ENCODE measurements around the gene TEFM. TPM values are rescaled to one million over a fixed set of nuclear protein-coding genes. Genes with fewer than 3 reads are reported as not detected.
A peak's percentile ranks its signal among the peaks of the same experiment; 100 is the strongest.
"Not testable (repeated sequence)": the region's sequence is repeated elsewhere in the genome, so short reads cannot be mapped to it uniquely, and the experiment has no call there.

Gene TEFM
- total RNA-seq, 1 donor from 2014 or later, result 16.4 TPM

GRCh38 chr17:30922235-30923030, 16.4 kb upstream of the TEFM start:
- ATAC-seq (peak; percentile 54), DNase-seq (ENCODE audit: low spot score) (no peak)
- intact Hi-C loops (cut with DNase I), result no loop called here

- DNase-seq (ENCODE audit: low spot score), result peak; percentile 70
- ATAC-seq, result peak; percentile 85
- intact Hi-C loops (cut with DNase I), result no loop called here
Observed at GRCh38 chr17:30921544-30922196, 15.6 kb upstream of the TEFM start, which contains the start of gene ADAP2. Gene ADAP2 (plus strand): TSS chr17:30921945. CDS start chr17:30922015, 70 bp downstream.

DNA sequence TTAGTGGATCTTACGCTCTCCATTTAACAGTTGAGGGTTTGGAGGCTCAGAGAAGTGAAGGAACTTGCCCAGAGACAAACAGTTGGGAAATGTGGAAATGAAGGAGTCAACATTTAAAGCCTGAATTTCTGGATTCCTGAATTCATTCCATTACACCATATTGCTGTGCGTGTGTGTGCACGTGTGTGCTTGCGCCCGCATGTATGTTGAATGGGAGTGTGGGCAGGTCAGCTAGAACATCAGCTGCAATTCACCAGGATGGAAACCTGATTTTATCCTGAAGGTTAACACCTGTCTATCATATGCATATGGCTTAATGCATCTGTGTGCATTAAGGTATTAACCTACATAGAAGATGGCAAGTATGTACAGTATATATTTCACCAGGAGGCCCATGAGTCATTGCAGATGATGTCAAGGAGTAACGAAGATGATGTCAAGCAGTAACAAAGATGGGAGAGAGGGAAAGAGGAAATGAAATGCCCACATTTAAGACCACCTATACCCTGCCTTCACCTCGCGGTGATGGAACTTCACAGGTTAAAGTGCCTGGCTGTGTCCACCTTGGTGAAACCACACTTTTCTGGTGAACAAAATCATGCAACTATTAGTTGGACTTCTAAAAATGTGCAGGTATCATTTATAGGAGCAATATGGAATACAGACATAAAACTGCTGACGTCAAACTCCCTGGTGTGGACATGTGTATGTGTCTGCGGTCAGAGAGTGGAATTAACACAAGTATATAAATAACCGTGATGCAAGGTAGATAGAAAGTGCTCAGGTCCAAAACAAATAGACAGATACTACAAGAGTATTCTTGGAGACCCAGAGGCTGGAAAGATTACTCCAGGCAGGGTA, 14.9 kb upstream of the TEFM start:
- intact Hi-C loops (cut with DNase I), result no loop called here
- DNase-seq (ENCODE audit: low spot score) (no peak), ATAC-seq (no peak)

GRCh38 chr17:30920282-30920681, 14.2 kb upstream of the TEFM start:
- ATAC-seq (no peak), DNase-seq (ENCODE audit: low spot score) (no peak)
- intact Hi-C loops (cut with DNase I), result no loop called here

- DNase-seq (ENCODE audit: low spot score) (no peak), ATAC-seq (no peak)
- intact Hi-C loops (cut with DNase I), result no loop called here
Observed at GRCh38 chr17:30917050-30917449, 11.0 kb upstream of the TEFM start.

DNA sequence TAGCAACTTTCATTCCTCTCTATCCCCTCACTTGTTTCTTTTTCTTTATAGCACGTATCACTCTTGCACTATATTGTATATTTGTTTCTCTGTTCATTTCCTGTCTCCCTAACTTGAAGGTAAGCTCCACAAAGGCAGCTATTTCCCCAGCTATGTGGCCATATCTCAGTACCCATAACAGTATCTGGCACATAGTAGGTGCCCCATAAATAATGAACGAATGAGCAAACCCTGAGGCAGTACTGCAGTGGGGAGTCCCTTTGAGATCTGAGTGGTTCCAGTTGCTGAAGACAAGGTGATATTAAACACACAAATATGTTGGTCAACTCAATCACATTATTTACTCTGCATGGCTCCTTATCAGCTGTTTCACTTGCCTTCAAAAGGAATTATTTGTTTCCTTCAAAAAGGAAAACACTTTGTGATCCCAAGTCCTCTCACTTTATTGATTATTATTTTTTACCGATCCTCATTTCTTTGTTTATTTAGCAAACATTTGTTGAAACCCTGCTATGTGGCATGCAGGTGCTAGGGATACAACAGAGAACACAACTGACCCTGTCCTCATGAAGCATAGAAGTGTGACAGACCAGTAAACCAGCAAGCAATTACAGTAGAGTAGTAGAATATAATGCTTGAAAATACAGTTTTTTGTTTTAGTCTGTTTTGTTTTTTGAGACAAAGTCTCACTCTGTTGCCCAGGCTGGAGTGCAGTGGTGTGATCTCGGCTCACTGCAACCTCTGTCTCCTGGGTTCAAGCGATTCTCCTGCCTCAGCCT, 10.0 kb upstream of the TEFM start:
- DNase-seq (ENCODE audit: low spot score), result no peak
- intact Hi-C loops (cut with DNase I), result no loop called here
- no peak for ATAC-seq

GRCh38 chr17:30913955-30914354, 7.9 kb upstream of the TEFM start:
- intact Hi-C loops (cut with DNase I), result no loop called here
- DNase-seq (ENCODE audit: low spot score) (no peak), ATAC-seq (no peak)

DNA sequence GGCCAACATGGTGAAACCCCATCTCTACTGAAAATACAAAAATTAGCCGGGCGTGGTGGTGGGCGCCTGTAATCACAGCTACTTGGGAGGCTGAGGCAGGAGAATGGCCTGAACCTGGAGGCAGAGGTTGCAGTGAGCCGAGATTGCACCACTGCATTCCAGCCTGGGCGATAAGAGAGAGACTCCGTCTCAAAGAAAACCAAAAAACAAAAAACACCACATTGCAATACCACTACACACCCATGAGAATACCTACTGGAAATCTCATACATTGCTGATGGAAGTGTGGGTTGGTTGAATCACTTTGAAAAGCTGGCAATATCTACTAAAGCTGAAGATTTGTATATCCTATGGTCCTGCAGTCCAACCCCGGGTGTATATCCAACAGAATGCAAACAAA, 4.1 kb upstream of the TEFM start:
- ATAC-seq; DNase-seq (ENCODE audit: low spot score); intact Hi-C loops (cut with DNase I): not testable (repeated sequence)

- intact Hi-C loops (cut with DNase I), result no loop called here
- DNase-seq (ENCODE audit: low spot score) (no peak), ATAC-seq (no peak)
Observed at GRCh38 chr17:30908717-30909420, 2.8 kb upstream of the TEFM start.

DNA sequence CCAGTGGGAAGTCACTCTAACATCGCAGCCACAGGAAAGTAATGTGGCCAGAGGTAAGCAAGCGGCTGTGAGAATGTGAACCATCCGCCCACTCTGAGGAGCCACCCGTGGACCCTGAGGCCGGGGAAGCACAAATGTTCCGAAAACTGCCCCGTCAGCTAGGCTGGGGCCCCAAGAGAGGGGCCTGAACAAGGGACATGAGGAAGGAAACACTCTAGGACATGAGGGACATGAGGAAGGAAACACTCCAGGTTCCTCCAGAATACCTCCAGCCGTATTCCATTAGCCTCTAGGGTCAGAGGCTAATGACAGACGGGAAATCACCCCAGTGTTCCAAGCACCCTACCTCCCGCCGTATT, 317 bp downstream of the TEFM start:
- ATAC-seq, result peak; percentile 12
- peak; percentile 32 for DNase-seq (ENCODE audit: low spot score)
- intact Hi-C loops (cut with DNase I), result no loop called here

GRCh38 chr17:30897311-30897710, 8.7 kb downstream of the TEFM start:
- intact Hi-C loops (cut with DNase I), result no loop called here
- no peak for ATAC-seq
- DNase-seq (ENCODE audit: low spot score), result no peak

GRCh38 chr17:30894236-30894635, 11.8 kb downstream of the TEFM start:
- intact Hi-C loops (cut with DNase I), result no loop called here
- no peak for DNase-seq (ENCODE audit: low spot score)
- no peak for ATAC-seq

DNA sequence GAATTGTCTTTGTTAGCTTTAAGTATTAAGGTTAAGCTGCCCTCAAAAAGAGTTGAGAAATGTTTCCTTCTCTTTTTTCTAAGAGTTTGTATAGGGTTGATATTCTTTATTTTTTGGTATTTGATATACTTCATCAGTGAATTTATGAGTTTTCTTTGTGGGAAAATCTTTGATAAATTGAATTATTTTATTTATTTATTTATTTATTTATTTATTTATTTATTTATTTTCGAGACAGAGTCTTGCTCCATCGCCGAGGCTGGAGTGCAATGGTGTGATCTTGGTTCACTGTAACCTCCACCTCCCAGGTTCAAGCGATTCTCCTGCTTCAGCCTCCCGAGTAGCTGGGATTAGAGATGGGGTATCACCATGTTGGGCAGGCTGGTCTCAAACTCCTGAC, 19.9 kb downstream of the TEFM start:
- intact Hi-C loops (cut with DNase I), result no loop called here
- no peak for ATAC-seq
- peak; percentile 18 for DNase-seq (ENCODE audit: low spot score)

- DNase-seq (ENCODE audit: low spot score) (no peak), ATAC-seq (no peak)
- intact Hi-C loops (cut with DNase I), result no loop called here
Observed at GRCh38 chr17:30869005-30869404, 37.0 kb downstream of the TEFM start.

DNA sequence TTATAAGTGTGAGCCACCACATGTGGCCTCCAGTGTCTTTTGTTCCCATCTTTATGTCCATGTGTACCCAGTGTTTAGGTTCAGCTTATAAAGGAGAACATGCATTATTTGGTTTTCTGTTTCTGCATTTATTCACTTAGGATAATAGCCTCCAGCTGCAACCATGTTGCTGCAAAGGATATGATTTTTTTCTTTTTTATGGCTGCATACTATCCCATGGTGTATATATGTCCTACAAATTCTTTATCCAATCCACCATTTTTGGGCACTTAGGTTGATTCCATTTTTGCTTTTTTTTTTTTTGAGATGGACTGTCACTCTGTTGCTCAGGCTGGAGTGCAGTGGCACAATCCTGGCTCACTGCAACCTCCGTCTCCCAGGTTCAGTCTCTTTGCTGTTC, 41.4 kb downstream of the TEFM start:
- DNase-seq (ENCODE audit: low spot score) (no peak), ATAC-seq (no peak)
- intact Hi-C loops (cut with DNase I), result no loop called here

- DNase-seq (ENCODE audit: low spot score) (no peak), ATAC-seq (no peak)
- intact Hi-C loops (cut with DNase I), result no loop called here
Observed at GRCh38 chr17:30858556-30859250, 47.3 kb downstream of the TEFM start.

DNA sequence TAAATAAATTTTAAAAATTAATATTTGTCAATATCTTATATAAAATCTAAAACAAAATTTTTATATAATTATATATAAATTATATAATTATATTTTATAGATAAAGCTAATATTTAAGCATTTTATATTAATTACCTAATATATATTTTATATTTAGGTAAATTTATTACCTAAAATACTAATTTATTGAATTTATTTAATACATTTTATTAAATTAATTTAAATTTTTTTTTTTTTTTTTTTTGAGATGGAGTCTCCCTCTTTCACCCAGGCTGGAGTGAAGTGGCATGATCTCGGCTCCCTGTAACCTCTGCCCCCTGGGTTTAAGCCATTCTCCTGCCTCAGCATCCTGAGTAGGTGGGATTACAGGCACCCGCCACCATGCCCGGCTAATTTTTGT, 51.9 kb downstream of the TEFM start:
- intact Hi-C loops (cut with DNase I), result no loop called here
- ATAC-seq (no peak), DNase-seq (ENCODE audit: low spot score) (no peak)

All from sciatic nerve (tissue), 2 donors.